SH-SY5Y (cell line): ENCODE data around the gene NDST4.

Experiments used
- GATA2 ChIP-seq: IDR thresholded peaks from 2 replicates; pipeline ENCODE4 v1.6.1; 2011; ENCODE audit warnings: mild to moderate bottlenecking, low read depth, low read length
- GATA3 ChIP-seq: IDR thresholded peaks from 2 replicates; pipeline ENCODE4 v1.6.1; 2011; ENCODE audit warnings: low read depth, mild to moderate bottlenecking, low read length, moderate library complexity

GRCh38 chr4:115028682-115029410 lies 84.6 kb downstream of the NDST4 start:
- TF ChIP-seq GATA2: no peak
- TF ChIP-seq GATA3: no peak
